ENCODE results near the gene CSN3.
"Not testable (repeated sequence)": the region's sequence is repeated elsewhere in the genome, so short reads cannot be mapped to it uniquely, and the experiment has no call there.

Gene CSN3

GRCh38 chr4:70242297-70242696, at the start of gene CSN3:
CSN3 (plus strand) TSS chr4:70242597; CDS start chr4:70244820, 2,223 bp downstream.
- DNase-seq, ATAC-seq: not testable (repeated sequence)

DNA sequence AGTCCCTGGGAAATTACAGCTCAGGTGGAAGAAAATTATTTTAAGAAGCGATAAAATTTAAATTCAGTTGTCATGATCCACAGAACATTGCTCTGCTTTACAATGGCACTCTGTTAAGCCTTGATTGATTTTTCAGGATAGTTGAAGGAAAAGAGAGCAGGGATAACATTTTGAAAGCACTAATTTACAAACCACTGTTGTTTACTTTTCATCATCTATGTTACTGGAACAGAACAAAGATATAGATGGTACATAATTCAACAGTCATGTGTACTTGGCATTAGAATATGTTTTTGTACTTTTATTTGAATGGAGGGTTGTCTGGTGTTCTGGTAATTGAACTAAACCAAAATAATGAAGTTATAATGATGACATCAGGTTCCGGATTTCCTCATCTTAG, 49.5 kb upstream of the CSN3 start:
- no peak for ATAC-seq

DNA sequence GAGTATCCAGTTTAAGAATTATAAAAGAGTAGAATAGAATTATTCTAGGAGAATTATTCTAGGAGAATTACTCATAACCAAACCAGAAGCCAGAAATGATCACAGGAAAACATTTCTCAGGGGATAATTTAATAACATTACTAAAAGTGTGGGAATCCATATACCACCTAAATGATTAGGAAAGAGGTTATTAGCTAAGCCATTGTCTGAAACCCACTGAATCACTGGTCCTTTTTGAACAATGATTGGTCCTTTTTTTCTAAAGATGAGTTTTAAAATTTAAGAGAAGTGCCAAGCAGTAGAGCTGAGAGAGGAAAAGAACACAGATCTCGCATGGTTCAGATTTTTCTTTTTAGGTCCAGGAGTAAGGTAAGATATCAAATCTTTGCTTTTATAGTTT, 47.0 kb upstream of the CSN3 start, which contains the start of gene ODAM:
Gene ODAM, plus strand, starts transcription at position 301 of the 400 bp plus-strand sequence. CDS start 819 bp downstream, outside the sequence.
- no peak for DNase-seq
- no peak for ATAC-seq

More for the DNA sequence above, 49.5 kb upstream of the CSN3 start:
- DNase-seq = no peak

DNA sequence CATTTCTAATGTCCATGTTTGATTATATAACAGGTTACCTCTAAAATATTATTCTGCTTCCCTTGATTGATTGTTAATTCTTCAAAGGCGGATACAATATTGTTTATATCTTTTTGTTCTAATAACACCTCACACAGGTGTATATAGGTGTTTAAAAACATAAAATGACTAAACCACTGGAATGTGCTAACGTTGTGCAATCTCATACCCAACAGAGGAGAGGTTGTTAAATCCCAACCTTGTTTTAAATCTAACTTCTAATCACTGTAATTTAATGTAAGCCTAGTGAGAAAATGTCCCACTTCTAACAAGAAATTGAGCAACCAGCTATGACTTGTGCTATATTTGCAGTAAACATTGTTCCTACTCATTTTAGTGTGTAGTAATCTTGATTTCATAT, 45.5 kb upstream of the CSN3 start:
- no peak for ATAC-seq
- no peak for DNase-seq

- ATAC-seq (no peak), DNase-seq (no peak)
Observed at GRCh38 chr4:70197842-70198241, 44.6 kb upstream of the CSN3 start.

DNA sequence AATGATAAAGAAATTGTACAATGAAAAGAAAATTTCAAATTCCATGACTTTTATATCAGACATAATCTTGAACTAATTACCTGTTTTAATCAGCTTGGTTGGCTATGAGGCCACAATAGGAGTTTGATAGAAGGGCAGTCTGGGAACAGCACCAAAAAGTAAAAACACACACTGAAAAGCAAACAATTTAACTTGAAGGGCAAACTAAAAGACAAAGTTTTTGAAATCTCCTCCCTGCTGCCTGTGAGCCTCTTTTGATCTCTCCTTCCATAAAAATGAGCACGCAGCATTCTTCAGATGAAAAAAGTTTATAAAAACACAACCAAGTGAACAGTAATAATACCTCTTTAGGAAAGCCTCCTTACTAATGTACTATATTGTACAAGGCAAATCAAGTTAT, 38.8 kb upstream of the CSN3 start:
- ATAC-seq = no peak
- no peak for DNase-seq

DNA sequence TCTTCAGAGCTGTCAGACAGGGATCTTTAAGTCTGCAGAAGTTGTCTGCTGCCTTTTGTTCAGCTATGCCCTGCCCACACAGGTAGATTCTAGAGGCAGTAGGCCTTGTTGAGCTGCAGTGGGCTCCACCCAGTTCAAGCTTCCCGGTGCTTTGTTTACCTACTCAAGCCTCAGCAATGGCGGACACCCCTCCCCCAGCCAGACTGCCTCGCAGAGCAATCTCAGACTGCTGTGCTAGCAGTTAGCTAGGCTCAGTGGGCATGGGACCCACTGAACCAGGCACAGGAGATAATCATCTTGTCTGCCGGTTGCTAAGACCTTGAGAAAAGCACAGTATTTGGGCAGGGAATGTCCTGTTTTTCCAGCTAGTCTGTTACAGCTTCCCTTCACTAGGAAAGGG, 29.6 kb upstream of the CSN3 start:
- not testable (repeated sequence) for DNase-seq, ATAC-seq

DNA sequence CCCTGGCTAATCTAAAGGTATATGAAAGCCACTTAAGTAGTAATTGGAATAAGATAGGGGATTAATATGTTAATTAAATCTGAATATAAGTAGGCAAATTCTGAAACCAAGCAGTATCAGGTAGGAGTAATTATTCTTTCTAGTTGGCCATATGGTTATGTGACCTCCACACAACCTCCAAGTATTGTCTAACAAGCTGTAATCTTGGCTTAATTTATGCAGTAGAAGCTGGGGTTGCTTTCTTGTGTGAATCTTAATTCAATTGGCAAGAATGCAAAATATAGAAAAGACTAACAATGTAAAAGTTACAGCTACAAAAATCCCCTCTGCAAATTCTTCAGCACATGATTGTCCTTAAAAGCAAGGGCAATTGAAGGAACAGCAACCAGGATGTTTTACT, 26.3 kb upstream of the CSN3 start:
- ATAC-seq, DNase-seq: not testable (repeated sequence)

DNA sequence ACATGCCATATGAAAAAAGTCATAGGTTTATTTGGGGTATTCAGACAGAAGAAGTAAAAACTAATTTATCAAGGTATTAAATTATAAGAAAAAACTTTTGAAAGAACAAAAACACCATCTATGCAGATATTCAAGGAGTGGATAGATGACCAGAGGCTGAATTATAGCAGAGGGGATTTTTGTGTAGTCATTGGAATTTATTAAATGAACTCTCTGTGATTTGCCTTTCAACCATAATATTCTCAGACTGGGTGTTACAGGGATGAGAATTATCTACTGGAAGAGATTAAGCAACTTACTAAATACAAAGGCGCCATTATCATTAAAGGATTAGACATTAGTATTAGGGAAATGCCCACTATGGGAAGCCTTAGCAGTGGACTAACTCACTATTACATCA, 25.8 kb upstream of the CSN3 start:
- not testable (repeated sequence) for ATAC-seq, DNase-seq

GRCh38 chr4:70221389-70221788, 21.0 kb upstream of the CSN3 start:
- DNase-seq, ATAC-seq: not testable (repeated sequence)

GRCh38 chr4:70221818-70222217, 20.6 kb upstream of the CSN3 start:
- not testable (repeated sequence) for ATAC-seq, DNase-seq

DNA sequence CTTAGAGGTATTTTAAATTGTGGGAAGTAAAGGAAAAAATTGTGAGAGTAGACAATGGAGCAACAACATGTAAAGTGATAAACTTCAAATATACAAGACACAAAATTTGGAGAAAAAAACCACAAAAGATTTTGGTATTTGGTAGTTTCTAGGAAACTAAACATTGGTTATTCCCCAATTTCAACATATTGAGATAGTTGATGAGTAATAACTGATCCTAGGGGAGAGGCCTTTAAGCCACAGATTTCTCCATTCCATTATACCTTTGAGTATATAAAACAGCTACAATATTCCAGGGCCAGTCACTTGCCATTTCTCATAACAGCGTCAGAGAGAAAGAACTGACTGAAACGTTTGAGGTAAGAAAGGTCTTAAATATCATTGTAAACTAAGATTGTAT, 16.6 kb upstream of the CSN3 start, which contains the start of gene FDCSP:
Gene FDCSP, plus strand, starts transcription at position 301 of the 400 bp plus-strand sequence. CDS start 5,071 bp downstream, outside the sequence.
- DNase-seq (no peak), ATAC-seq (no peak)

DNA sequence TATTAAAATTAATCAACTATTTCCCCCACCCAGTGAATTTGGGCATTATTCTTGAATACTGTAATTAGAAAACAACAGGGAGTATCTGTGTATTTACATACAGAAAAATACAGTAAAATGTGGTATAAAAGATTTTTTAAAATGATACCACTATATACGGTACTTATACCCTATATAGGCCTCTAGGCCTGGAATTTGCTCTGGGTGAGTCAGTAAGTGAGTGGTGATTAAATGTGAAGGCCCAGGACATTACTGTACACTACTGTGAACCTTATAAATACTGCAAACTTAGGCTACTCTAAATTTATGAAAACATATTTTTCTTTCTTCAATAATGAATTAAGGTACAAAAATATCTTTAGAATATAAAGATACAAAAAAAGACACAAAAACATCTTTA, 6.3 kb upstream of the CSN3 start:
- no peak for ATAC-seq
- no peak for DNase-seq

DNA sequence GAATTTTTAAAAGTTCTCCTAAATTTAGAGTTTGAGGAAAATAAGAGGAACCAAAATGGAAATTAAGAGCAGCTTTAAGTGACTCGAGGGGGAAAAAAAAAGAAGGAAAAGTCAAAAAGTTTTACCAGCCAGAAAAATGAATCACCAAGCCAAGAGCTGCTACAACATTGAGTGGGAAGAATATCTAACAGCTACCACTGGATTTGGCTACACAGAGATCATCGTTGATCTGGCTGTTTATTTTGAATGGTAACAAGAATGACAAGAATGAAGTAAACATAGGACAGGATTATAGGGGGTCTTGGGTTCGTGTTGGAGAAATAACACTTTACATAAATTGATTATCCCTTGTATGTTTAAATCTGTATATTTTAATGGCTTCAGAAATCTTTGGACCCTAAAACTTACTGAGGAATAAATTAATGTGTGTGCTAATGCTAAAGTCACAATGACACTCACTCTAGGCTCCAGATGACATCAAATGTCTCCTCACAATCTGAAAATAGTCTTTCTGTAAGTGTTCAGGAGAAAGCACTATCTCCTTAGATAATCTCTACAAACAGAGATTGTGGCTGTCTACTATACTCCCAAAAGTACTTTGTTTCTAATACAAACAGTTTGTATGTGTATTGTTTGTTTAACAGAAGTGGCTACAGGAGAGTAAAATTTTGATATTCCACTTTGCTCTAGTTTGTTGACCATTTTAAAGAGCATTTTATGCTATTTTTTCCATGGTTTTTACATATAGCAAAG, 3.1 kb upstream of the CSN3 start:
- ATAC-seq (no peak), DNase-seq (no peak)

- ATAC-seq = no peak
- no peak for DNase-seq
Observed at GRCh38 chr4:70239884-70240591, 2.4 kb upstream of the CSN3 start.

- DNase-seq (no peak), ATAC-seq (no peak)
Observed at GRCh38 chr4:70243091-70243490, 694 bp downstream of the CSN3 start.

DNA sequence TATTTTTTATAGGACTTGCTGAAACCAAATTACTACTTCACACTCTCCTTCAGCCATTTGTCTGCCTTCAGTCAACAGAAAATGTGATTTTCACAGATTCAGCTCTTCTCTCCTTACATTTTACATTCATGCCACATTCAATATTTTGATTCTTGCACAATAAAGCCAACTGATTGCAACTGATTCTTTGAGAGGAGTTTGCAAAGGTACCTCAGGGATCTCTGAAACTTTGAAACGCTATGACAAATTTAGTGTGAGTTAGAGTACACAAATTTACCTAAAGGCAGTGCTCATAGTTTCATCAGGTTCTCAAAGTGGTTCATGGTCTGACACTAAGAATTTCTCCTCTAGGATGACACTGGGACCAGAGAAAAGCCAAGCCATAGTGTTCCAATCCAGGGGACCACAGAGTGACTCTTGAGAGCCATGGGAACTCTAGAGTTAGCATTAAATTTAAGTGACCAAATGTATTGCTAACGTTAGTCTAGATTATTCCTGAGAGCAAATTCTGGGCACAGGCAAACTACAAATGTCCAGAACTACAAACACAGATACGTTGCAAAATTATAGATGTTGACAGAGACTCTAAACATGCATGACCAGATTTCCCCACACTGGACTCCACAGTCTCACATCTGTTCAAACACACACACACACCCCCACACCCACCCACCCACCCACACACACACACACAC, 9.0 kb downstream of the CSN3 start:
- DNase-seq (no peak), ATAC-seq (no peak)

- ATAC-seq (no peak), DNase-seq (no peak)
Observed at GRCh38 chr4:70251945-70252277, 9.5 kb downstream of the CSN3 start.

- ATAC-seq = no peak
- no peak for DNase-seq
Observed at GRCh38 chr4:70269674-70270073, 27.3 kb downstream of the CSN3 start.

DNA sequence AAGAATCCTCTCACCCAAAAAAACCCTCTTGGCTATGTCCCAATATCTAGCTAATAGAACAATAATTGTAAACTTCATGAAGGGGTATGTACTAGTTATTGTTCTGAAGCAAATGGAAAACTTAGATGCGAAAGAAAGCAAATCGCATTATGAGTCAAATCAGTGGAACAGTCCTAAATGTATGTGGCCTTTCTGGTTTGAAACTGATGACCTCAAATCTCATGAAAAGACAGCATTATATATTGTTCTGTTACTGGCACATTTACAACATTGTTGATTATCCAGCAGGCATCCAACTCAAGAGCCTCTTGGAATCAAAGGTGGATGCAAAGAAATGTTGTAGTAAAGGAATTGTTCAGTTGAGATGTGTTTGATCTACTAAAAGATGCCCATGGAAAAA, 34.7 kb downstream of the CSN3 start:
- no peak for DNase-seq
- no peak for ATAC-seq

DNA sequence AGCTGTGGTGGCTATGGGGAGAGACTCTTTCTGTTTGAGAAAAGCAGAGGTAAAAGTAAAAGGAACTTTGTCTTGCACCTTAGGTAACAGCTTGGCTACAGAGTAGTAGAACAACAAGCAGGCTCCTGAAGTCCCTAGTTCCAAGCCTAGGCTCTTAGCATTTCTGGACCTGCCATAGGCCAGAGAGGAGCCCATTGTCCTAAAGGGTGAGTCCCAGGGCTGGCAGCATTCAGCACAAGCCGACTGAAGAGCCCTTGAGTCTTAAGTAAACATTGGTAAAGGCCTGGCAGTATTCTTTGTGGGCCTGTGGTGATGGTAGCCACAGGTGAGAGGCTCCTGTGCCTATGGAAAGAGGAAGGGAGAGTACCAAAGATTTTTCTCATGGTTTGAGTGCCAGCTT, 38.2 kb downstream of the CSN3 start:
- DNase-seq (no peak), ATAC-seq (no peak)

DNA sequence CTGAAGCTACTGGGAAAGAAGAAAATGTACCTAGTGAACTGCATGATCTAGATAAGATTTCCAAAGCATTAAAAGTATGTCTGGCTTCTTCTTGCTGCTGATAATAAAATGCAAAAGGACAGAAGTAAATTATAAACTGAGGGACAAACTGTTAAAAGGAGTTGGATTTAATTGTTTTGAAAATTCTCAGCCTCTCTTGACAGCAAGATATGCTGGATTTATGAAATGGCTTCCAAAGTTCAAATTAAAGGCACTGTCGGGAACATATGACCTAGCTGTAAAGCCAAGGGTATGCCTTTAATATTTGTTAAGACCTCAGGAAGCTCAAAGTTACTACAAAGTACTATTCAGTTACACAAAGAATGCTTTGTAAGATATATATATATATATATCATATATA, 46.3 kb downstream of the CSN3 start:
- DNase-seq (no peak), ATAC-seq (no peak)

GRCh38 chr4:70291341-70291740, 48.9 kb downstream of the CSN3 start:
- DNase-seq (no peak), ATAC-seq (no peak)

All from stimulated activated naive CD8-positive, alpha-beta T cell treated with anti-CD3 and anti-CD28 coated beads, Interleukin-15, Interleukin-2, amounts not matched to agents 100 U/mL and 50 U/mL, for 24 hours (primary cell).